HG03175 (cell line): Measurements from ENCODE around the gene CDC42SE2.
"Not testable (repeated sequence)": the region's sequence is repeated elsewhere in the genome, so short reads cannot be mapped to it uniquely, and the experiment has no call there.

ENCODE experiments used
- ATAC-seq: cut with Tn5 transposase; IDR thresholded peaks from one replicate; pipeline ENCODE4 v1.9.1; 2021; ENCODE audit warnings: mild to moderate bottlenecking, moderate library complexity; ENCODE audit not compliant: unreplicated experiment

CDC42SE2 gene

DNA sequence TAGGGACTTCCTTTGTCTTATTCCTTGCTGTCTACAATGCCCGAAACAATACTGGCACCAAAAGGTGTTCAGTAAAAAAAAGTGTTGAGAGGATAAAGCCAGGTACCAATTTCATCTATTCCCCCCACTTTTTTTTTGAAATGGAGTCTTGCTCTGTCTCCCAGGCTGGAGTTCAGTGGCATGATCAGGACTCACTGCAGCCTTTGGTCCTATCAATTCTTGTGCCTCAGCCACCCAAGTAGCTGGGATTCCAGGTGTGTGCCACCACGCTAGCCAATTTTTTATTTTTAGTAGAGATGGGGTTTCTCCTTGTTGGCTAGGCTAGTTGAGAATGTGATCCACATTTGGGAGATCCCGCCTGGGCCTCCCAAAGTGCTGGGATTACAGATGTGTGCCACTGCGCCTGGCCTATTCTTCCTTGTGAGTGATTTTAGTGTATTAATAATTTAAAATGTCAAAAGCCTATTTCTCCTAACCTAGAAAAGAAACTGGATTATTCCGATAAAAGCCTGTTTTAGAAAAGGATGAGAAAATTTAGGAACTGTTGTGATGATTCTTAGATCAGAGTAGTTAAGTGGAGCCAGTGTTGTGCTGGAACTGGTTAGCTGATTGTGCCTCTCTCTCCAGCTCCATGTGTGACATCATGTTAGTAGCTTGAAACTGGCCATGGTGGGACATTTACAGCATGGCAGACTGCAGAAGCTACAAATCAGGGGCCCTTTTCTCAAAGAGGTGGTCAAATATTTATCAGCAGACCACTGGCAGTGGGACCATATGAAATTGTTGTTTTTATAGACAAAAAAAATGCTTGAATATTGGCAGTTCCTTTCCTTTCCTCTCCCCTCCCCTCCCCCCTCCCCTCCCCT, 14.3 kb downstream of the CDC42SE2 start:
- no peak for ATAC-seq

DNA sequence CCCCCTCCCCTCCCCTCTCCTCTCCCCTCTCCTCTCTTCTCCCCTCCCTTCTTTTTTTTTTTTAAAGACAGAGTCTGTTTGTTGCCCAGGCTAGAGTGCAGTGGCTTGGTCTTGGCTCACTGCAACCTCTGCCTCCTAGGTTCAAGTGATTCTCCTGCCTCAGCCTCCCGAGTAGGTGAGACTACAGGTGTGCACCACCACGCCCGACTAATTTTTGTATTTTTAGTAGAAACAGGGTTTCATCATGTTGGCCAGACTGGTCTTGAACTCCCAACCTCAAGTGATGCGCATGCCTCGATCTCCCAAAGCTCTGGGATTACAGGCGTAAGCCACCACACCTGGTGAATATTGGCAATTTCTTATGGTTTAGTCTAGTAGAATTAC, 14.9 kb downstream of the CDC42SE2 start:
- not testable (repeated sequence) for ATAC-seq

DNA sequence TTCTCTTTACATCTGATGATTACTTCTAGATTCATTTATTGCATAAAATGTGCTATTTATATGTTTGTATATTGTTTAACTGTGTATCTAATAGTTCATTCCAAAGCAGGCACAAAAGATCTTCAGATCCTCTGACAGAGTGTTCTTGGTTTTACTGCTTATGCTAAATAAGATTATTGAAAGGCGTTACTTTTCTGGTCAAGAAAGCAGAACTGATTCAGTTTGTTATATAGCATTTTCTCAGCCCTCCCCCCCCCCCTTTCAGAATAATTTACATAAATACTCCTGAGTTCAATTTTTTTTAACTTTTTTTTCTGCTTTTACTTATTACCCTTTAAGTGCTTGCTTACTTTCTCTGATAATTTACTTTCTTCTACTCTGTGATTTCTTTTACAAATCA, 15.4 kb downstream of the CDC42SE2 start:
- ATAC-seq, result peak; percentile 60

DNA sequence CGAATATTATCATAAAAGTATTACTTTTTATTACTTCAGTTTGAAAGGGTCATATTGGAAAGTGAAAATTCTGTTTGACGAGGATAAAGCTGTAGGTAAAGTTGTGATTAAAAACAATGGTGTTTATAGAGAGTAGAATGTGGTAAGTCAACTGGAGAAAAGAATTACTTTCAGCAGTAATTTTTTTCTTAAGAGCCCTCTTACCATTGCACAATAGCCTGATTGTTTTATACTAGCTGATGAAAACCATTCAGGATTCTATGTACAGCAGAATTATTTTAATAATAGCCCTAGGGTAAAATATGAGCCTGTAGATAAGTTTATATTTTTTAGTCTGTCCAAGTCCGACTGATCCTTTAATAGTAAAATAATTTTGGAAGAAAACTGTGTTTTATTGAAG, 16.6 kb downstream of the CDC42SE2 start:
- ATAC-seq, result no peak

DNA sequence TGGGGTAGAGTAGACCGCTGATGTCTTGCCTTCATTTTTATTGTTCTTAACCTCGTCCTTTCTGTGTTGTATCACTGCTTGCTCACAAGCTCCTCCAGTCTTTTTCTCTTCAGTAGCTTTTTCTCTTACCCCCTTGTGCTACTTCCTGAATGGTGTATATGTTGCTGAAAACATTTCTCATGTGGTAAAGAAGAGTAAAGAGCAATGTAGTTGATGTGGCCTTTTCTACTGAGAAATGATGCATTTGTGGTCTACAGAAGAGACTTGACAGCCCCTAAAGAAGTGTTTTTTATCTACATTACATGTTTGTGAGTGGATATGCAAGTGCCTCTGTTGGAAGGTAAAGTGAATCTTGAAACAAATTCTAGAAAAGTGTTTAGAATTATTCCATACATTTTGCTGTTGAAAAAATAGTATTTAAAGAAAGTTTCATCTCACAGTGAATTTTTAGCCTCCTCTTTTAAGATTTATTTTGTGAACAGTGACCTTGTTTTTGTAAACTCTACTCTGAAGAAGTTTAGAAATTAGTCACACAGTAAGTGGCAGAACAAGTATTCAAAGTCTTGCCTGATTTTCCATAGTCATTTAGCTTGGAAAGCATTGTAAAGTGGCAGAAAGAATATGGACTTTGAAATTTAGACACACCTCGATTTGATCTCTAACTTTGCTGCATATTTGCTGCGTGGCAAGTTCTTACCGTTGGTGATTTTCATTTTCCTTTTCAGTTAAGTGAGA, 17.4 kb downstream of the CDC42SE2 start:
- ATAC-seq, result peak; percentile 55

DNA sequence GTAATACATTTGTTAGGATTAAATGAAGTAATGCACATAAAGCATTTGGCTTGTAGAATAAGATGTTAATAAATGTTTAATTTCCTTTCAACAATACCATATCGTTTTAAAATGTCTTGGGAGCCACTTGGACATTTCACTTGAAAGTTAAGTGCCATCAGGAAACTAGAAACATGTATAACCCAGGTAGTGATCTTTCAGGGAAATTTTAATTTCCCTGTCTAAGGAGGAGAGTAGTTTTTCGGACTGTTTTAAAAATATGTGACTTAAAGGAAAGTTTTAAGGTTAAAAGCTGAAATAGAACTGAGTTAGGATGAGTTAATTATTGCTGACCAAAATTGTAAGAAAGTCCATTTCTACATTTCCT, 18.0 kb downstream of the CDC42SE2 start:
- ATAC-seq, result no peak

DNA sequence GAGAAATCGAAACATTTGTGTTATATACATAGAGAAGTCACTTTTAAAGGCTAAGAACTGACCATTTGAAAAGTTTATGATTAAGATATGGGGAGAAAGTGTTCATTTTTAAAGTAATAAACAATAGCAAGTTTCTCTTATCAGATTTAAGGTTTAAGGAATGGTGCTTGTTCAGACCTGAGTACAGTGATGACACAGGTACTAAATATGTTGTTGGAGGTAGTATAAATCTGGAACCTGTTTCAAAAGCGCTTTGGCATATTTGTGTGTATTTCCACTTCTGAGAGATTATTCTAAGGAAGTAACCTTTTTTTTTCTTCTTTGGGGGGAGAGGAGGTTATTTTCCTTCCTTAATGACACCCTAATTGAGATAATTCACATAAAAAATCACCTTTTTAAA, 18.4 kb downstream of the CDC42SE2 start:
- ATAC-seq, result no peak

DNA sequence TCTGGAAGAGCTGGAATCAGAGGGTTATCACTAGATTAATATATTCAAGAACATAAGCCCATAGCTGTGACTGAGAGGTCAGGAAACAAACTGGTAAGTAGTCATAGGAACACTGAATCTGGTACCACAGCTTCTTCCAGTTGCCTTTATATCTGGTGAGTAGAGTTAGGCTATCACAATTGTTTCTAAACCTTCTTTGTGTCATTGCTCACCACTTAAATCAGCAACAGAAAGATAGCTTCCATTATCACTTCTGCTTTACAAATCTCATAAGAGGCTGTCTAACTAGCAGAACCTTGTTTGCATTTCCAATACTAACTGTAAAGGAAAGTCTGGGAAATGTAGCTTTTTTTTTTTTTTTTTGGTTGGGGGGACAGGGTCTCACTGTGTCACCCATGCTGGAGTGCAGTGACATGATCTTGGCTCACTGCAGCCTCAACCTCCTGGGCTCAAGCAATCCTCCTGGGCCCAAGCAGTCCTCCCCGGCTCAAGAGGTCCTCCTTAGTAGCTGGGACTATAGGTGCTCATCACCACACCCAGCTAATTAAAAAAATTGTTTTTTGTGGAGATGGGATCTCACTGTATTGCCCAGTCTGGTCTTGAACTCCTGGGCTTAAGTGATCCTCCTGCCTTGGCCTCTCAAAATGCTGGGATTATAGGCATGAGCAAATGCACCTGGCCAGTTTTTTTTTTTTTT, 22.0 kb downstream of the CDC42SE2 start:
- ATAC-seq, result no peak

DNA sequence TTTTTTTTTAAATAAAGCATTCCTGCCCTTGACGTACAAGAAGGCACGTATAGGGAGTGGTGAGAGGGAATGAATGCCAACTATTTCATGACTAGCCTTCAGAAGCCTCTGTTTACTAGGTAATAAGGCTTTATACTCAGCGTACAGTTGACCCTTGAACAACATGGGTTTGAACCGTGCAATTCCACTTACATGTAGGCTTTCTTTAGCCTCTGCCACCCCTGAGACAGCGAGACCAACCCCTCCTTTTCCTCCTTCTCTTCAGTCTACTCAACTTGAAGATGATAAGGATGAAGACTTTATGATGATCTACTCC, 22.5 kb downstream of the CDC42SE2 start:
- no peak for ATAC-seq

DNA sequence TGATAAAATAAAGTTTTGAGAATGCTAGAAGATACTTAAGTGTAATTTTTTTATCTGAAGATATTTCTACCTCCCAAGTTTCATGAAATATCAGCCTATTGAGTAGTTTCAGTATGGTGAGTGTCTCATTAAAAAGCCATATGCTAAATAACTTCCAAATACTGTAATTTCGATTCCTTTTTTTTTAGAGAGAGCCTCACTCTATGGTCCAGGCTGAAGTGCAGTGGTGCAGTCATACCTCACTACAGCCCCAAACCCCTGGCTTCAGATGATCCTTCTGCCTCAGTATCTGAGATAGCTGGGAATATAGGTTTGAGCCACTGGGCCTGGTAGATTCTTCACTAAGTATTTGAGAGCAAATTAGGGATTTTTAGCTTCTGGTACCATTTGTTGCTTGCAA, 24.5 kb downstream of the CDC42SE2 start:
- ATAC-seq, result no peak

DNA sequence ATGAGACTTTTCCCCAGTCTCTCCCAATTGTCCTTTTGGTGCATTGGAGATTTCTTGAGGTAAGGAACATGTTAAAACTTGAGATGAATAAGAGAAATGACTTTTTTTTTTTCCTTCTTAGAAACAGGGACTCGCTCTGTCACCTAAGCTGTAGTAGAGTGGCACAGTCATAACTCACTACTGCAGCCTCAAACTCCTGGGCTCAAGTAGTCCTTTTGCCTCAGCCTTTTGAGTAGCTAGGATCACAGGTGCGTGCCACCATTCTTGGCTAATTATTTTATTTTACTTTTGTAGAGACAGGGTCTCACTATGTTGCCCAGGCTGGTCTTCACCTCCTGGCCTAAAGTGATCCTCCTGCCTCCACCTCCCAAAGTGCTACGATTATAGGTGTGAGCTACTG, 25.9 kb downstream of the CDC42SE2 start:
- ATAC-seq, result peak; percentile 65

DNA sequence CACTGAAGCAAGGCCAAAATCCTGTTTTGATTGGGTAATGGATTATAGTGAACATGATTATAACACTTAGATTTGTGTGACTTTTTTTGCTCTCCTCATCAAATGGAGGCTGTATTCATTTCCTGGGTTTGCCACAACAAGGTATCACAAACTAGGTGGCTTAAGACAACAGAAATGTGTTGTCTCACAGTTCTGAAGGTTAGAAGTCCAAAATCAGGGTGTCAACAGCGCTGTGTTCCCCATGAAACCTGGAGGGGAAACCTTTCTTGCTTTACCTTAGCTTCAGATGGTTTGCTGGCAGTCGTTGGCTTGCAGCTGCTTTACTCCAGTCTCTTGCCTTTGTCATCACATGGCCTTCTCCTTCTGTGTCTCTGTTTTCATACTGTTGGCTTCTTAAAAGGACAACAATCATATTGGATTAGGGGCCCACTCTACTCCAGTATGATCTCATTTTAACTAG, 32.4 kb downstream of the CDC42SE2 start:
- ATAC-seq, result no peak

DNA sequence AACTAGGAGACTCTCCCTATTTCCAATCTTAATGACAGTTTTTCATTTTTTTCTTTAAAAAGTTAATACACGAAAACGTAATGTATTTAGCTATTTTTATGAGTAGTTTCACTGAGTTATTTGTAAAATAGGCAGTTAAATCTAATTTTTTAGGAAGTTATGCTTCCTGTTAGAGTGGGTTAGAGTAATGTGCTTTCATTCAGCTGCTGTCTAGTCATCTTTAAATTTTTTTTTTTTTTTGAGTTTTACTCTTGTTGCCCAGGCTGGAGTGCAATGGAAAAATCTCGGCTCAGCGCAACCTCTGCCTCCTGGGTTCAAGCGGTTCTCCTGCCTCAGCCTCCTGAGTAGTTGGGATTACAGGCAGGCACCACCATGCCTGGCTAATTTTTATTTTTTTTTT, 34.0 kb downstream of the CDC42SE2 start:
- no peak for ATAC-seq

DNA sequence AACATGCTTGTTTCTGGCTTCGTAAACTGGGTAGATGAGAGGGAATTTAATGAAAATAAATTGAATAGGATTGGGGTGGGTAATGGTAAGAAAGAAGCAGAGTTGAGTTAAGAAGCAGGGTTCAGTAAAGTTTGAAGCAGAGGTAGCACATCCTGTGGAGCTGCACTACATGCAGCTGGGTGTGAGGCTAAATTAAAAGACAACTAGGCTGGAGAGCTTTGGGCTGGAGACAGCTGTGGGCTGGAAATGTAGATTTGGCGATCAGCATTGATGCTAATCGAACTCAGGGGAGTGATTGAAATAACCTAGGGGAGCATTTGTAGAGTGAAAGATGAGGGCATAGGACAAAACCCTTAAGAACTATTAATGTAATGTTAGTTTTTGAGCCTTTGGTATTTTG, 35.6 kb downstream of the CDC42SE2 start:
- no peak for ATAC-seq

DNA sequence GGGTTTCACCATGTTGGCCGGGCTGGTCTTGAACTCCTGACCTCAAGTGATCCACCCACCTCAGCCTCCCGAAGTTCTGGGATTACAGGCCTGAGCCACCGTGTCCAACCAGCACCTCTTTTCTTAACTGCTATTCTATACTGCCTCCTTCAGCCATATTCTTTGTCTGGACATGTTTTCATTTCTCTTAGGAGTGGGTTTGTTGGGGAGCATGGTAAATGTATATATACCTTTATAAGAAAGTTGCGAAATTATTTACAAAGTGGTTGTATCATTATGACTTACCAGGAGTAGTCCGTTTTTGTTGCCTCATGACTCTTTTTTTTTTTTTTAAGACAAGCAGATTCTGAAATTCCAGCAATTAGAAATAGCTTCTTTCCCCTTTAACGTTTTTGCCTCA, 38.7 kb downstream of the CDC42SE2 start:
- no peak for ATAC-seq

DNA sequence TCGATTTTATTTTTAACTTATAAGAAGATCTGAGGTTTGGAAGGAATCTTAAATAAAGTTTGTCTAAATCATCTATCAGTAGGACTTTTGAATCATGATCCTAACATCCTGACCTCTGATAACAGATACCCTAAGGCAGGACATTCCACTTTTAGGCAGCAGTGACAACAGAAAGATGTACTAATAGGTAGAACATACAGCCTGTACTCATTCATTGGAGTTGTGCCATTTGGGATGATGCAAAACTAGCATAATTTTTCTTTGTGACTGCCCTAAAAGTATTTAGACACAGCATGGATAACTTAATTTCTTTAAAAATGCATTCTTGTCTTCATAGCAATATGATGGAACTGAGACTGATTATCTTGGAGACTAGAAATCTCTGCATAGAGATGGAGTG, 39.7 kb downstream of the CDC42SE2 start:
- ATAC-seq, result no peak

DNA sequence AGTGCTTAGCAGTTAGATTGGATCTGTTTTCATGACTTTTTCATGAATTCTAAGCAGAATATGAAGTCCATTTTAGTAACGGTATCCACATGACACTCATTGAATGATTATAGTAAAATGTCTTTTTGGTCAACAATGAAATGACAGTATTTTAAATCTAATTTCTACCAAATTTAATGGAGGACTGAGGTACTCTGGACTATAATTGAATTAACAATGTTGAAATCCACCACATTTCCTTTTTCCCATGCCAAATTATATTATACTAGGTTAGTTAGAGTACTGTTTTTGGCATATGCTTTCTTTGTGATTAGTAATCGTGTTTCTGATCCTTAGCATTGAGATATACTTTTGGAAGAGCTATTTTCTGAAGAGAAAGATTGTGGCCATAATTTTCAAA, 40.6 kb downstream of the CDC42SE2 start:
- no peak for ATAC-seq

DNA sequence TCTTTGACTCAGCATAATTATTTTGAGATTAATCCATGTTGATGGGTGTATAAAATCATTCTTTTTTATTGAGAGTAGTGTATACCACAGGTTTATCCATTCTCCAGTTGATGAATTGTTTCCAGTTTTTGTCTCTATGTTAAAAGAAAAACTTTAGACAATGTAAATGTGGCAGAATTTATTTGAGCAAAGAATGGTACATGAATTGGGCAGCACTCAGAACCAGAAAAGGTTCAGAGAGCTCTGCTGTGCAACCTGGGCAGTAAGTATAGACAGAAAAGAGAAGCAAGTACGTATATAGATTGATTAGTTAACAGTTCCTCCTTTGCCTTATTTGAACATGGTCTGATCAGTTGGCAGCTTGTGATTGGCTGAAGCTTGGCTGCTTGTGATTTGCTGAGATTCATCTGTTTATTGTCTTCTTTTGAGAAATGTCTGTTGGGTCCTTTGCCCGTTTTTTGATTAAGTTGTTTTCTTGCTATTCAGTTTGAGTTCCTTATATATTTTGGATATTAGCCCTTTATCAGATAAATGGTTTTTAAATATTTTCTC, 41.4 kb downstream of the CDC42SE2 start:
- no peak for ATAC-seq

DNA sequence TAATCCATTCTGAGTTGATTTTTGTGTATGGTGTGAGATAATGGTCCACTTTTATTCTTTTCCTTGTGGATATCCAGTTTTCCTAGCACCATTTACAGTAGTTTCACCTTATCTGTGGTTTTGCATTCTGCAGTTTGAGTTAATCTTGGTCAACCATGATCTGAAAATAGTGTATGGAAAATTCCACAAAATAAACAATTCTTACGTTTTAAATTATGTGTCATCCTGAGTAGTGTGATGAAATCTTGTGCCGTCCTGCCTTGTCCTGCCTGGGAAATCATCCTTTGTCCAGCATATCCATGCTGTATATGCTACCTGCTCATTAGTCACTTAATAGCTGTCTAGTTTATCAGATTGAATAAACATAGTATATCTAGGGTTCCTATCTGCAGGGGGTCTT, 42.1 kb downstream of the CDC42SE2 start:
- ATAC-seq, result no peak

DNA sequence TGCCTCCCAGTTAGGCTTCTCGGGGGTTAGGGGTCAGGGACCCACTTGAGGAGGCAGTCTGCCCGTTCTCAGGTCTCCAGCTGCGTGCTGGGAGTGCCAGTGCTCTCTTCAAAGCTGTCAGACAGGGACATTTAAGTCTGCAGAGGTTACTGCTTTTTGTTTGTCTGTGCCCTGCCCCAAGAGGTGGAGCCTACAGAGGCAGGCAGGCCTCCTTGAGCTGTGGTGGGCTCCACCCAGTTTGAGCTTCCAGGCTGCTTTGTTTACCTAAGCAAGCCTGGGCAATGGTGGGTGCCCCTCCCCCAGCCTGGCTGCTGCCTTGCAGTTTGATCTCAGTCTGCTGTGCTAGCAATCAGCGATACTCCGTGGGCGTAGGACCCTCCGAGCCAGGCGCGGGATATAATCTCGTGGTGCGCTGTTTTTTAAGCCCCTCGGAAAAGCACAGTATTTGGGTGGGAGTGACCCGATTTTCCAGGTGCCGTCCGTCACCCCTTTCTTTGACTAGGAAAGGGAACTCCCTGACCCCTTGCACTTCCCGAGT, 48.5 kb downstream of the CDC42SE2 start:
- not testable (repeated sequence) for ATAC-seq

DNA sequence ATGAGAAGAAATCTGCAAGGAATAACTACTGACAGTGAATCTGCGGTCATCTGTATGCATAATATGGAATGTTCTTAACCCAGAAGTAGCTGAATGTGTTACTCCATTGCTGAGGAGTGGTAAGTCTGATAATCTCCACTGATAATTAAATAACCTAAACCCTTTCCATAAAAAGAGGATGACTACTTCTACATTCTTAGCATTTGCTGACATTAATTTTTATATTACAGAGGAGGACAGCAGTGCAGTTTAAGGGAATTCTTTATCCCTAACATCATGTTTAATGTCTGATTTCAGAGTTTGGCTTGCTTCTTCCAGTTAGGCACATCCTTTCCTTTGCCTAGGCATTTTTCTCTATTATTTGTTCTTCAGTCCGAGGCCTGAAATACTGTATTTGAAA, 52.2 kb downstream of the CDC42SE2 start:
- no peak for ATAC-seq
